Measurements from ENCODE around the gene RPS6KA1. TPM values are rescaled to one million over a fixed set of nuclear protein-coding genes. Genes with fewer than 3 reads are reported as not detected.
"Not testable (repeated sequence)": the region's sequence is repeated elsewhere in the genome, so short reads cannot be mapped to it uniquely, and the experiment has no call there.

Gene RPS6KA1
- 100 to 1,000 TPM; 170 to 175 TPM for total RNA-seq

DNA sequence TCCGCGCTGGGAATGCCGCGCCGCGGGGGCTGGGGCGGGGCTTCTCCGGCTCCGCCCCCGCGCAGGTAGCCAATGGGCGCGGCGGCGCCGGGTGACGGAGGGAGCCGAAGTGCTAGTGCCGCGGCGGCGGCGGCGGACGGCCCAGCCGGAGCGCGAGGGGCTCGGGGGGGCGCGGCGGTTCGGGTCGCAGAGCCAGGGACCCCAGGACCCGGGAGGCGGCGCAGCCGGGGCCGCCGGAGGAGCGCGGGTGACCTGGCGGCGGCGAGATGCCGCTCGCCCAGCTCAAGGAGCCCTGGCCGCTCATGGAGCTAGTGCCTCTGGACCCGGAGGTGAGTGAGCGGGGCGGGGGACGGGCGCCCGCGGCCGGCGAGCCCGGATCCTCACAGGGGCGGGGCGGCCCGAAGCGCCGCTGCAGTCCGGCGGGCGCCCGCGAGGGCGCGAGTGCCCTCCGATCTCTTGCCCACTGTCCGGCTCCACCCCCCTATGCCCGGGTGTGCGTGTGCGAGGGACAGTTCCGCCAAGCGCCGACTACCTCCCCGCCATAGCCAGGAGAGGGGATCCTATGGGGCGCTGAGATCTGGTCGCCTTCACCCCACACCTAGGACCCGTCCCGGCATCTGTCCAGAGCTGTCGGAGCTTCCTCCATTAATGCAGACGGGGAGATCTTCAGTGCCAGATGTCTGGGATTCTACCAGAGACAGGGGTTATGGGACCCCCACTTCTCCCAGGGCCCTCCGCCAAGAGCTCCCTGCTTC, at the start of gene RPS6KA1:
RPS6KA1 (plus strand) TSS at position 107 of the 755 bp plus-strand sequence; CDS start at position 267, 160 bp downstream.
- peak within 1 kb of the TSS; percentile 84 for H3K4me3 Mint-ChIP-seq
- no peaks in the 10 kb centered on the region for H3K36me3 Mint-ChIP-seq (ENCODE audit: low read depth)
- POLR2A ChIA-PET, result interaction anchor here (0.7 to 5.8 kb wide), 11 partner anchors 10 to 335 kb away, joined by 3 to 62 read pairs (median 5); partner anchors contain the start of gene HMGN2
- CTCF ChIA-PET, result interaction anchor here (0.6 to 3.4 kb wide), 4 partner anchors 10 to 273 kb away, joined by 3 to 31 read pairs (median 12); no protein-coding TSS in a partner anchor
- H3K27ac Mint-ChIP-seq, result peak within 1 kb of the TSS; percentile 80
- peaks cover 5% of the 10 kb centered on the region for H3K27me3 Mint-ChIP-seq
- no peaks in the 10 kb centered on the region for H3K9me3 Mint-ChIP-seq
- peak; percentile 71 for DNase-seq
- H3K4me1 Mint-ChIP-seq, result peaks cover 43% of the 10 kb centered on the region

GRCh38 chr1:26482921-26483320, 46.6 kb upstream of the RPS6KA1 start:
- Mint-ChIP-seq H3K27me3 (no peaks in the 10 kb centered on the region), H3K9me3 (no peaks in the 10 kb centered on the region), H3K27ac (no peak overlapping the region), H3K36me3 (ENCODE audit: low read depth) (peaks cover 12% of the 10 kb centered on the region), H3K4me1 (no peaks in the 10 kb centered on the region), H3K4me3 (no peak overlapping the region)
- ChIA-PET POLR2A (interaction anchor here (1.7 to 2.2 kb wide), 2 partner anchors 11 to 17 kb away, joined by 5 to 7 read pairs; partner anchors contain the start of gene HMGN2), CTCF (no interaction called here)
- DNase-seq, result no peak

GRCh38 chr1:26483980-26484379, 45.6 kb upstream of the RPS6KA1 start:
- H3K27me3 Mint-ChIP-seq, result no peaks in the 10 kb centered on the region
- DNase-seq, result no peak
- no peaks in the 10 kb centered on the region for H3K9me3 Mint-ChIP-seq
- H3K4me1 Mint-ChIP-seq, result no peaks in the 10 kb centered on the region
- H3K36me3 Mint-ChIP-seq (ENCODE audit: low read depth), result peaks cover 7% of the 10 kb centered on the region
- ChIA-PET POLR2A (interaction anchor here (1.7 kb wide), 1 partner anchor 16 kb away, joined by 5 read pairs; no protein-coding TSS in a partner anchor), CTCF (interaction anchor here (1.6 kb wide), 1 partner anchor 16 kb away, joined by 5 read pairs; no protein-coding TSS in a partner anchor)
- no peak overlapping the region for H3K4me3 Mint-ChIP-seq
- no peak overlapping the region for H3K27ac Mint-ChIP-seq

GRCh38 chr1:26490155-26490554, 39.4 kb upstream of the RPS6KA1 start:
- POLR2A ChIA-PET, result interaction anchor here (0.7 to 1.6 kb wide), 4 partner anchors 10 to 15 kb away, joined by 3 to 11 read pairs (median 4); no protein-coding TSS in a partner anchor
- CTCF ChIA-PET, result interaction anchor here (3.4 kb wide), 1 partner anchor 9 kb away, joined by 19 read pairs; no protein-coding TSS in a partner anchor
- H3K4me1 Mint-ChIP-seq, result no peaks in the 10 kb centered on the region
- no peaks in the 10 kb centered on the region for H3K27me3 Mint-ChIP-seq
- no peaks in the 10 kb centered on the region for H3K36me3 Mint-ChIP-seq (ENCODE audit: low read depth)
- no peak overlapping the region for H3K4me3 Mint-ChIP-seq
- no peak for DNase-seq
- H3K27ac Mint-ChIP-seq, result no peak overlapping the region
- H3K9me3 Mint-ChIP-seq, result no peaks in the 10 kb centered on the region

- no peaks in the 10 kb centered on the region for H3K27me3 Mint-ChIP-seq
- peaks cover 3% of the 10 kb centered on the region for H3K4me1 Mint-ChIP-seq
- ChIA-PET POLR2A (no interaction called here), CTCF (no interaction called here)
- H3K4me3 Mint-ChIP-seq, result no peak overlapping the region
- H3K27ac Mint-ChIP-seq, result no peak overlapping the region
- no peaks in the 10 kb centered on the region for H3K9me3 Mint-ChIP-seq
- DNase-seq, result no peak
- H3K36me3 Mint-ChIP-seq (ENCODE audit: low read depth), result no peaks in the 10 kb centered on the region
These were observed 36.3 kb upstream of the RPS6KA1 start for GRCh38 chr1:26493267-26493666.

DNA sequence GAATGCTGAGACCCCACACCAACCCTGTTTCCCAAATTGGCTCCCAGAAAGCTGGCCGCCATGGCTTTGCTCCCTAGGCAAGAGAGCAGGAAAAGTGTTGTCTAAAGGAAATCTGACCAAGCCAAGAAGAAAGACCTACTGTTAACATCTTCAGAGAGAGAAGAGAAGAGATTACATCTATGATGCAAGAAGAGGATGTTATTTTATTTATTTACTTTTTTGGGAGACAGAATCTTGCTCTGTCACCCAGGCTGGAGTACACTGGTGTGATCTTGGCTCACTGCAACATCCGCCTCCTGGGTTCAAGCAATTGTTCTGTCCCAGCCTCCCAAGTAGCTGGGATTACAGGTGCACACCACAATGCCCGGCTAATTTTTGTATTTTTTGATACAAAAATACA, 35.6 kb upstream of the RPS6KA1 start:
- Mint-ChIP-seq H3K27ac (no peak overlapping the region), H3K4me3 (no peak overlapping the region), H3K36me3 (ENCODE audit: low read depth) (no peaks in the 10 kb centered on the region), H3K27me3 (no peaks in the 10 kb centered on the region), H3K9me3 (no peaks in the 10 kb centered on the region), H3K4me1 (peaks cover 5% of the 10 kb centered on the region)
- DNase-seq, result no peak
- ChIA-PET CTCF (no interaction called here), POLR2A (interaction anchor here (1.4 kb wide), 1 partner anchor 30 kb away, joined by 3 read pairs; no protein-coding TSS in a partner anchor)

DNA sequence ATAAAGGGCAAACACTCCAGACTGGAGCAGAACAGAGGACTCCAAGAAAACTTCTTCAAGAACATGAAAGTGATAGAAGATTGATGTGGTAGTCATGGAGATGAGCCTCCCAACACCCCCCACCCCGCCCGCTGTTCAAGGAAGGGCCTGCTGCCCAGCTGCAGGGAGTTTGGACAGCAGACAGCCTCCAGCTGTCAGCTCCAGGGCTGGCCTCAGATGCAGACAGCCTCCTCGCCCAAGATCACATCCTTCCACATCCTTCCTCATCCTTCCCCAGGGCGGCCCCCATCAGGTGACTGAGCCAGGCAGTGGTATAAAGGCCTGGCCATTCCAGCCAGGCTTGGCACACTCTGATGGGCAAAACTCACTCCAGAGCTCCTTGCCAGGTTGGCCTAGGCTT, 32.7 kb upstream of the RPS6KA1 start:
- peaks cover 20% of the 10 kb centered on the region for H3K4me1 Mint-ChIP-seq
- no peak overlapping the region for H3K4me3 Mint-ChIP-seq
- ChIA-PET CTCF (interaction anchor here (1.4 kb wide), 1 partner anchor 80 kb away, joined by 3 read pairs; no protein-coding TSS in a partner anchor), POLR2A (interaction anchor here (1.1 kb wide), 1 partner anchor 10 kb away, joined by 3 read pairs; no protein-coding TSS in a partner anchor)
- H3K36me3 Mint-ChIP-seq (ENCODE audit: low read depth), result no peaks in the 10 kb centered on the region
- no peak overlapping the region for H3K27ac Mint-ChIP-seq
- DNase-seq, result no peak
- H3K27me3 Mint-ChIP-seq, result no peaks in the 10 kb centered on the region
- no peaks in the 10 kb centered on the region for H3K9me3 Mint-ChIP-seq

- no peaks in the 10 kb centered on the region for H3K9me3 Mint-ChIP-seq
- H3K36me3 Mint-ChIP-seq (ENCODE audit: low read depth), result no peaks in the 10 kb centered on the region
- POLR2A ChIA-PET, result interaction anchor here (1.0 to 3.8 kb wide), 6 partner anchors 9 to 366 kb away, joined by 3 to 88 read pairs (median 8); partner anchors contain the start of gene HMGN2
- H3K27ac Mint-ChIP-seq, result no peak overlapping the region
- no peak for DNase-seq
- H3K27me3 Mint-ChIP-seq, result no peaks in the 10 kb centered on the region
- peaks cover 28% of the 10 kb centered on the region for H3K4me1 Mint-ChIP-seq
- H3K4me3 Mint-ChIP-seq, result no peak overlapping the region
- CTCF ChIA-PET, result interaction anchor here (0.7 to 4.5 kb wide), 5 partner anchors 9 to 339 kb away, joined by 3 to 89 read pairs (median 19); partner anchors contain the start of gene RPS6KA1
These were observed 30.7 kb upstream of the RPS6KA1 start for GRCh38 chr1:26498894-26499293.

DNA sequence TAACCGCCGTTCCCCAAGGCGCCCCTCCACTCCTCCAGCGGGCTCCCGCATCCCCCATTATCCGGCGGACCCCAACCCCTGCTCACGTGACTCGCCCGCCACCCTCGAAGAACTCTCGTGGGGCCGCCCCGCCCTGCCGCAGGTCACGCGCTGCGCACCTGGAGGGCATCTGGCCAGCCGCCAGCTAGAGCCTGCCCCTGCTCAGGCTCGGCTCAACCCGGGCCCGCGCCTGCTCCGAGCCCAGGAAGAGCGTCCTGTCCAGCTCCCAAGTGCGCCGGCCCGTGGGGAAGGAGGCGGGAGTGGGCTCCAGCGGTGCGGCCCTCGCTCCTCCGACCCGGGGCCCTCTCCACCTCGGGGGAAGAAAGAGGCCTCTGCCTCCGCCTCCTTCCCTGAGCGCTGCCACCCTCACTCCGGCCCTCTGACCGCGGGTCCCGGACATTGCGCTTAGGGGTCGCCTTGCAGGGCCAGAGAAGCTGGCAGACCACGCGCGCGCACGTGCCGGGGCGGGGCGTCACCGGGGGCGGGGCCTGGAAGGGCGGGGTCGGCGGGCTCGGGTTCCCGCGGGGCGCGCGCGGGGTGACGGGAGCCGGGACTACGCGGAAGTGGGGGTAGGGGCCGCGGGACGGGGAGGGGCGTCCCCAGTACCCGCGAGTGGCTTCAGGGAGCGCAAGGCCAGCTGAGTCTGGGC, 28.9 kb upstream of the RPS6KA1 start:
- peak overlapping the region; percentile 93 for H3K27ac Mint-ChIP-seq
- CTCF ChIA-PET, result interaction anchor here (0.5 to 4.5 kb wide), 47 partner anchors 8 to 390 kb away, joined by 3 to 89 read pairs (median 5); partner anchors contain the start of genes CEP85, DHDDS, GPN2 and HMGN2
- peaks cover 28% of the 10 kb centered on the region for H3K4me1 Mint-ChIP-seq
- POLR2A ChIA-PET, result interaction anchor here (0.6 to 3.8 kb wide), 52 partner anchors 9 to 654 kb away, joined by 3 to 88 read pairs (median 4); partner anchors contain the start of genes CD52, DHDDS, GPATCH3 and GPN2
- DNase-seq, result no peak
- H3K27me3 Mint-ChIP-seq, result no peaks in the 10 kb centered on the region
- H3K4me3 Mint-ChIP-seq, result peak overlapping the region; percentile 87
- H3K9me3 Mint-ChIP-seq, result no peaks in the 10 kb centered on the region
- H3K36me3 Mint-ChIP-seq (ENCODE audit: low read depth), result no peaks in the 10 kb centered on the region

GRCh38 chr1:26510711-26511110, 18.9 kb upstream of the RPS6KA1 start:
- ChIA-PET POLR2A (interaction anchor here (0.9 to 1.2 kb wide), 2 partner anchors 9 to 11 kb away, joined by 3 to 4 read pairs; no protein-coding TSS in a partner anchor), CTCF (interaction anchor here (0.6 to 0.9 kb wide), 4 partner anchors 10 to 315 kb away, joined by 3 to 4 read pairs (median 3); no protein-coding TSS in a partner anchor)
- H3K27me3 Mint-ChIP-seq; H3K9me3 Mint-ChIP-seq; H3K4me3 Mint-ChIP-seq; DNase-seq; H3K27ac Mint-ChIP-seq; H3K4me1 Mint-ChIP-seq; H3K36me3 Mint-ChIP-seq (ENCODE audit: low read depth): not testable (repeated sequence)

- not testable (repeated sequence) for H3K4me1 Mint-ChIP-seq; H3K27me3 Mint-ChIP-seq; H3K27ac Mint-ChIP-seq; H3K9me3 Mint-ChIP-seq; DNase-seq; H3K36me3 Mint-ChIP-seq (ENCODE audit: low read depth); H3K4me3 Mint-ChIP-seq
- ChIA-PET POLR2A (interaction anchor here (2.0 kb wide), 1 partner anchor 15 kb away, joined by 11 read pairs; no protein-coding TSS in a partner anchor), CTCF (interaction anchor here (1.3 kb wide), 2 partner anchors 16 to 23 kb away, joined by 3 to 5 read pairs; no protein-coding TSS in a partner anchor)
These were observed 13.7 kb upstream of the RPS6KA1 start for GRCh38 chr1:26515836-26516235.

DNA sequence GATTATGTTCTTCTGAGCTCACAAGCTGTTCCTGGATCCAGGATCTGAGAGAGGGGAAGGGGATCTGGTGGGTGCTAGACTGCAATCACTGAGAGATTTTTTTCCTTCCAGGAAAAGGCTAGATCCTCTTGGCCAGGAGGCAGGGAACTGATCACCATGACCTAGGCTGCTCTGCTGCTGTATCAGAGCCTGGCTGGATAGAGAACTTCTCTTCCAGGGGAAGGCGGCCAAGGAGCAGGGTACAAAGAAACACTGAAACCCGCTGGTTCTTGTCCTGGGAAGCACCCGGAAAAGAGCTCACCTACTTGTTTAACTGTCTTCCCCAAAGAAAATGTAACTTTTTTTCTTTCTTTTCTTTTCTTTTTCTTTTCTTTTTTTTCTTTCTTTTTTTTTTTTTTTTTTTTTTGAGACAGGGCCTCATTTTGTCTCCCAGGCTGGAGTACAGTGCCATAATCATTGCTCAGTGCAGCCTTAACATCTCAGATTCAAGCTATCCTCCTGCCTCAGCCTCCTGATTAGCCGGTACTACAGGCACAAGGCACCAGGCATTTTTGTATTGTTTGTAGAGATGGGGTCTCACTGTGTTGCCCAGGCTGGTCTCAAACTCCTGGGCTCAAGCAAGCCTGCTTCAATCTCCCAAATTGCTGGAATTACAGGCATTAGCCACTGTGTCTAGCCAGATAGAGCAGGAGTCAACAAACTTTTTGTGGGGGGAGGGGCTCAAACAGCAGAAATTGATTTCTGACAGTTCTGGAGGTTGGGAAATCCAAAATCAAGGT, 12.4 kb upstream of the RPS6KA1 start:
- Mint-ChIP-seq H3K4me1 (no peaks in the 10 kb centered on the region), H3K36me3 (ENCODE audit: low read depth) (no peaks in the 10 kb centered on the region), H3K9me3 (no peaks in the 10 kb centered on the region), H3K4me3 (no peak overlapping the region), H3K27ac (no peak overlapping the region), H3K27me3 (peaks cover 15% of the 10 kb centered on the region)
- no peak for DNase-seq
- ChIA-PET CTCF (interaction anchor here (0.6 to 1.7 kb wide), 3 partner anchors 17 to 140 kb away, joined by 3 to 4 read pairs (median 3); no protein-coding TSS in a partner anchor), POLR2A (interaction anchor here (1.6 kb wide), 2 partner anchors 11 to 17 kb away, joined by 4 to 6 read pairs; no protein-coding TSS in a partner anchor)

Data from activated CD4-positive, alpha-beta memory T cell treated with anti-CD3 and anti-CD28 coated beads, Interleukin-2, amount 10 ng/mL, durations not matched to agents 7 days and 5 days (primary cell).